ENCODE measurements around the gene EFTUD2. TPM values are rescaled to one million over a fixed set of nuclear protein-coding genes. Genes with fewer than 3 reads are reported as not detected.

The EFTUD2 gene
- total RNA-seq, 3 donors from 2014 or later (not counting 1 experiment from before 2014, with no cell fraction given), result 135 to 178 (median 164) TPM

- 80% methylated on average over 1 of the region's 4 CpGs for WGBS (ENCODE audit: insufficient coverage)
- no peak overlapping the region for H3K27ac ChIP-seq (ENCODE audit: low read length)
- TF ChIP-seq CTCF (IDR thresholded peaks at IDR 0.05), result no peak
- no peaks in the 10 kb centered on the region for H3K9me3 ChIP-seq (ENCODE audit: control insufficient read depth, insufficient read depth, low read length)
- intact Hi-C loops (cut with micrococcal nuclease), result no loop called here
- H3K36me3 ChIP-seq (ENCODE audit: control insufficient read depth, insufficient read depth, low read length), result no peaks in the 10 kb centered on the region
- Mint-ChIP-seq H3K27me3 (ENCODE audit: low read depth in 2 of 2) (no peaks in the 10 kb centered on the region), H3K4me1 (peaks cover 0 to under 1% of the 10 kb centered on the region in 2 donors), H3K27ac (no peak overlapping the region), H3K36me3 (no peaks in the 10 kb centered on the region), H3K4me3 (no peak overlapping the region), H3K9me3 (no peaks in the 10 kb centered on the region)
- ATAC-seq, result no peak
- peaks cover 12% of the 10 kb centered on the region for H3K4me1 ChIP-seq (ENCODE audit: control insufficient read depth, insufficient read depth, low read length)
- H3K27me3 ChIP-seq (ENCODE audit: control insufficient read depth, insufficient read depth, low read length), result peaks cover 2% of the 10 kb centered on the region
- no peak for DNase-seq
- H3K4me3 ChIP-seq (ENCODE audit: low read length), result no peak overlapping the region
These were observed 43.2 kb upstream of the EFTUD2 start for GRCh38 chr17:44942456-44942855.

GRCh38 chr17:44941712-44942331, 42.6 kb upstream of the EFTUD2 start:
- Histone ChIP-seq H3K4me1 (ENCODE audit: control insufficient read depth, insufficient read depth, low read length) (peaks cover 6% of the 10 kb centered on the region), H3K9me3 (ENCODE audit: control insufficient read depth, insufficient read depth, low read length) (no peaks in the 10 kb centered on the region), H3K36me3 (ENCODE audit: control insufficient read depth, insufficient read depth, low read length) (no peaks in the 10 kb centered on the region), H3K27ac (ENCODE audit: low read length) (no peak overlapping the region), H3K27me3 (ENCODE audit: control insufficient read depth, insufficient read depth, low read length) (no peaks in the 10 kb centered on the region), H3K4me3 (ENCODE audit: low read length) (no peak overlapping the region)
- no peak for DNase-seq
- ATAC-seq, result no peak
- Mint-ChIP-seq H3K4me1 (no peaks in the 10 kb centered on the region), H3K36me3 (no peaks in the 10 kb centered on the region), H3K27me3 (ENCODE audit: low read depth in 2 of 2) (no peaks in the 10 kb centered on the region), H3K27ac (no peak overlapping the region), H3K4me3 (no peak overlapping the region), H3K9me3 (no peaks in the 10 kb centered on the region)
- intact Hi-C loops (cut with micrococcal nuclease), result no loop called here
- 88% methylated on average over 9 of the region's 9 CpGs for WGBS (ENCODE audit: insufficient coverage)
- no peak for TF ChIP-seq CTCF (IDR thresholded peaks at IDR 0.05)

- ATAC-seq (no peak), DNase-seq (no peak)
- Histone ChIP-seq H3K27ac (ENCODE audit: low read length) (no peak overlapping the region), H3K36me3 (ENCODE audit: control insufficient read depth, insufficient read depth, low read length) (no peaks in the 10 kb centered on the region), H3K4me3 (ENCODE audit: low read length) (no peak overlapping the region), H3K27me3 (ENCODE audit: control insufficient read depth, insufficient read depth, low read length) (no peaks in the 10 kb centered on the region), H3K4me1 (ENCODE audit: control insufficient read depth, insufficient read depth, low read length) (peaks cover 6% of the 10 kb centered on the region), H3K9me3 (ENCODE audit: control insufficient read depth, insufficient read depth, low read length) (no peaks in the 10 kb centered on the region)
- Mint-ChIP-seq H3K4me1 (no peaks in the 10 kb centered on the region), H3K4me3 (no peak overlapping the region), H3K27ac (no peak overlapping the region), H3K27me3 (ENCODE audit: low read depth in 2 of 2) (no peaks in the 10 kb centered on the region), H3K9me3 (no peaks in the 10 kb centered on the region), H3K36me3 (no peaks in the 10 kb centered on the region)
- intact Hi-C loops (cut with micrococcal nuclease), result no loop called here
- WGBS (ENCODE audit: insufficient coverage), result 100% methylated on average over 1 of the region's 1 CpG
- no peak for TF ChIP-seq CTCF (IDR thresholded peaks at IDR 0.05)
These were observed 41.5 kb upstream of the EFTUD2 start for GRCh38 chr17:44940768-44941167.

GRCh38 chr17:44940317-44940716, 41.1 kb upstream of the EFTUD2 start:
- no peak for TF ChIP-seq CTCF (IDR thresholded peaks at IDR 0.05)
- 98% methylated on average over 4 of the region's 4 CpGs for WGBS (ENCODE audit: insufficient coverage)
- Histone ChIP-seq H3K36me3 (ENCODE audit: control insufficient read depth, insufficient read depth, low read length) (no peaks in the 10 kb centered on the region), H3K27me3 (ENCODE audit: control insufficient read depth, insufficient read depth, low read length) (no peaks in the 10 kb centered on the region), H3K4me1 (ENCODE audit: control insufficient read depth, insufficient read depth, low read length) (peaks cover 6% of the 10 kb centered on the region), H3K9me3 (ENCODE audit: control insufficient read depth, insufficient read depth, low read length) (no peaks in the 10 kb centered on the region), H3K4me3 (ENCODE audit: low read length) (no peak overlapping the region), H3K27ac (ENCODE audit: low read length) (no peak overlapping the region)
- ATAC-seq, result no peak
- H3K4me1 Mint-ChIP-seq, result no peaks in the 10 kb centered on the region
- intact Hi-C loops (cut with micrococcal nuclease), result no loop called here
- H3K4me3 Mint-ChIP-seq, result no peak overlapping the region
- H3K36me3 Mint-ChIP-seq, result no peaks in the 10 kb centered on the region
- no peaks in the 10 kb centered on the region for H3K9me3 Mint-ChIP-seq
- H3K27ac Mint-ChIP-seq, result no peak overlapping the region
- DNase-seq, result no peak
- no peaks in the 10 kb centered on the region for H3K27me3 Mint-ChIP-seq (ENCODE audit: low read depth in 2 of 2)

Data from natural killer cell (primary cell).